ENCODE measurements around the gene SRGN.

Gene SRGN

GRCh38 chr10:69055241-69055640 lies 32.7 kb upstream of the SRGN start:
- DNase-seq (no peak), ATAC-seq (replicated peaks) (peak; percentile 21 to 27)
- peaks cover 0 to 1% of the 10 kb centered on the region in 2 donors for H3K9me3 Mint-ChIP-seq
- H3K4me1 Mint-ChIP-seq = peaks cover 51 to 67% of the 10 kb centered on the region in 2 donors
- H3K27me3 Mint-ChIP-seq = no peaks in the 10 kb centered on the region
- H3K4me3 Mint-ChIP-seq = no peak overlapping the region
- no peak overlapping the region for H3K27ac Mint-ChIP-seq
- no peaks in the 10 kb centered on the region for H3K36me3 Mint-ChIP-seq

- peak; percentile 45 to 52 for ATAC-seq (replicated peaks)
Measured at GRCh38 chr10:69056129-69056528, 31.8 kb upstream of the SRGN start.

GRCh38 chr10:69056536-69057260 lies 31.2 kb upstream of the SRGN start:
- Mint-ChIP-seq H3K4me3 (peak overlapping the region in 1 of 2 donors; percentile 11), H3K36me3 (no peaks in the 10 kb centered on the region), H3K4me1 (peaks cover 51 to 67% of the 10 kb centered on the region in 2 donors), H3K27me3 (no peaks in the 10 kb centered on the region), H3K9me3 (peaks cover 0 to 1% of the 10 kb centered on the region in 2 donors), H3K27ac (peak overlapping the region; percentile 79)
- ATAC-seq (replicated peaks) = no peak
- DNase-seq = no peak

More at GRCh38 chr10:69056129-69056528, 31.8 kb upstream of the SRGN start:
- DNase-seq = no peak
- Mint-ChIP-seq H3K27ac (peak overlapping the region; percentile 79), H3K36me3 (no peaks in the 10 kb centered on the region), H3K4me3 (peak overlapping the region in 1 of 2 donors; percentile 11), H3K9me3 (peaks cover 0 to 1% of the 10 kb centered on the region in 2 donors), H3K27me3 (no peaks in the 10 kb centered on the region), H3K4me1 (peaks cover 51 to 67% of the 10 kb centered on the region in 2 donors)

- H3K27ac Mint-ChIP-seq = peak overlapping the region; percentile 84
- ATAC-seq (replicated peaks) = no peak
- H3K36me3 Mint-ChIP-seq = no peaks in the 10 kb centered on the region
- H3K4me3 Mint-ChIP-seq = peak overlapping the region in 1 of 2 donors; percentile 44
- peaks cover 0 to 1% of the 10 kb centered on the region in 2 donors for H3K9me3 Mint-ChIP-seq
- H3K4me1 Mint-ChIP-seq = peaks cover 50 to 67% of the 10 kb centered on the region in 2 donors
- DNase-seq = no peak
- no peaks in the 10 kb centered on the region for H3K27me3 Mint-ChIP-seq
Measured at GRCh38 chr10:69057261-69057950, 30.5 kb upstream of the SRGN start.

DNA sequence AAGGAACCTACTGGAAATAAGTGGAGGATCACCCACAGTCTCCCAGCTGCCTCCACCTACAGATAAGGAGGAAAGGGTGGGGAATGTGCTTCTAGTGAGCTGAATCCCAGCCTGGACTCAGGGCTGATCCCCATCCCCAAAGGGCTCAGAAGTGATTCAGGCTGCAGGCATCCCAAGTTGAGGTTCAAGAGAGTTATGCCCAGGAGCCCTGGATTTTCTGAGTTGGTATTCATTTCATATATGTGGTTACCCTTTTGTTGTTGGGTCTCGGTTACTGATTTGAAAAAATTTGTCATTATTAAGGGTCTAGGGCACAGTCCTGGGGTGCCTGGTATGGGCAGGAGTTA lies 30.0 kb upstream of the SRGN start:
- no peaks in the 10 kb centered on the region for H3K27me3 Mint-ChIP-seq
- ATAC-seq (replicated peaks) (no peak), DNase-seq (no peak)
- H3K9me3 Mint-ChIP-seq = peaks cover 0 to 1% of the 10 kb centered on the region in 2 donors
- H3K27ac Mint-ChIP-seq = peak overlapping the region; percentile 84
- no peak overlapping the region for H3K4me3 Mint-ChIP-seq
- peaks cover 46 to 67% of the 10 kb centered on the region in 2 donors for H3K4me1 Mint-ChIP-seq
- no peaks in the 10 kb centered on the region for H3K36me3 Mint-ChIP-seq

- H3K4me1 Mint-ChIP-seq = peaks cover 52 to 69% of the 10 kb centered on the region in 2 donors
- H3K4me3 Mint-ChIP-seq = no peak overlapping the region
- DNase-seq (no peak), ATAC-seq (replicated peaks) (no peak)
- no peaks in the 10 kb centered on the region for H3K9me3 Mint-ChIP-seq
- H3K27ac Mint-ChIP-seq = peak overlapping the region; percentile 56
- H3K27me3 Mint-ChIP-seq = no peaks in the 10 kb centered on the region
- H3K36me3 Mint-ChIP-seq = no peaks in the 10 kb centered on the region
Measured at GRCh38 chr10:69060127-69060798, 27.6 kb upstream of the SRGN start.

DNA sequence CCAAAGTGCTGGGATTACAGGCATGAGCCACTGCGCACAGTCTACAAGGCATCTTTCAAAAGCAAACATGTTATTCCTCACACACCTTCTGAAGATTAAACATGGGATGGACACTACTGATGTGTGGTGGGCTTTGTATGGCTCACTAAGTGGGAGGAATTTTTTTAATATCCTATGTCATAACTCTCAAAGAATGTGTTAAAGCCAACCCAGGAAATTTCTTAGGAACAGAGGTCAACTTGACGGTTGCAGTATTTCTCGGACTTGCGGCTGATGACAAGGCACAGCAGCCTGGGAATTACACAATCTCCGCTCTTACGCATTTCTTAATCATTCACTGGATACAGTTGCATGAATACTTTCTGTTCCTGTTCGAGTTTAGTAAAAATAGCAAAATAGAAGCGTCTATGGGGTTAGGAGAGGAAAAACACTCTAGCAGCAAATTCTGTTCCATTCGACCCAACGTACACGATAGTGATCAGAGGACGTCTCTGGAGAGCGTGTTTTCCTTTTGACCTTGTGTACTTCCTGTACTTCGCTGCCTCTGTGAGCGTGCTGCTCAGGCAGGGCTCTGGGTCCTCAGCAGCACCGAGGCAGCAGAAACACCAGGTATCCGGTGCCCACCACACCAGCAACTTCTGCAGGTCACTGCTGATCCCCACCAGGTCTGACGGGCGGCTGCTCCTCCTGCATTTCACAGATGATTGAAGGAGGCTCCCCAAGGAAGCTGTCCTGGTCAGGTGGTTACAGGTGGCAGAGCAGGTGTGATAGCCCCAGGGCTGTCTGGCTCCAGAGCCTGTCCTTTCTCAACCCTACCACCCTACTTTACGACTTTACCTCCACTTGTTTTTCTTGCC lies 26.4 kb upstream of the SRGN start:
- no peaks in the 10 kb centered on the region for H3K9me3 Mint-ChIP-seq
- peak overlapping the region; percentile 92 for H3K27ac Mint-ChIP-seq
- H3K4me1 Mint-ChIP-seq = peaks cover 53 to 69% of the 10 kb centered on the region in 2 donors
- H3K27me3 Mint-ChIP-seq = no peaks in the 10 kb centered on the region
- no peaks in the 10 kb centered on the region for H3K36me3 Mint-ChIP-seq
- peak; percentile 67 for ATAC-seq (replicated peaks)
- DNase-seq = peak; percentile 71
- H3K4me3 Mint-ChIP-seq = peak overlapping the region; percentile 66 to 69

GRCh38 chr10:69062901-69063300 lies 25.0 kb upstream of the SRGN start:
- no peaks in the 10 kb centered on the region for H3K27me3 Mint-ChIP-seq
- H3K27ac Mint-ChIP-seq = no peak overlapping the region
- ATAC-seq (replicated peaks) (no peak), DNase-seq (no peak)
- peaks cover 42 to 56% of the 10 kb centered on the region in 2 donors for H3K4me1 Mint-ChIP-seq
- H3K36me3 Mint-ChIP-seq = no peaks in the 10 kb centered on the region
- no peaks in the 10 kb centered on the region for H3K9me3 Mint-ChIP-seq
- H3K4me3 Mint-ChIP-seq = no peak overlapping the region

GRCh38 chr10:69064762-69065328 lies 23.1 kb upstream of the SRGN start:
- H3K36me3 Mint-ChIP-seq = no peaks in the 10 kb centered on the region
- H3K27me3 Mint-ChIP-seq = no peaks in the 10 kb centered on the region
- no peaks in the 10 kb centered on the region for H3K9me3 Mint-ChIP-seq
- DNase-seq (no peak), ATAC-seq (replicated peaks) (no peak)
- peaks cover 39 to 51% of the 10 kb centered on the region in 2 donors for H3K4me1 Mint-ChIP-seq
- peak overlapping the region in 1 of 2 donors; percentile 36 for H3K4me3 Mint-ChIP-seq
- peak overlapping the region; percentile 99 for H3K27ac Mint-ChIP-seq

- H3K4me3 Mint-ChIP-seq = peak overlapping the region; percentile 63 to 64
- ATAC-seq (replicated peaks) (peak; percentile 77 to 80), DNase-seq (peak; percentile 88)
Measured at GRCh38 chr10:69065406-69066361, 22.2 kb upstream of the SRGN start.

GRCh38 chr10:69067189-69067588 lies 20.7 kb upstream of the SRGN start:
- no peak overlapping the region for H3K4me3 Mint-ChIP-seq

More at GRCh38 chr10:69065406-69066361, 22.2 kb upstream of the SRGN start:
- H3K27me3 Mint-ChIP-seq = no peaks in the 10 kb centered on the region
- peaks cover 39 to 51% of the 10 kb centered on the region in 2 donors for H3K4me1 Mint-ChIP-seq
- peak overlapping the region; percentile 99 for H3K27ac Mint-ChIP-seq
- H3K9me3 Mint-ChIP-seq = no peaks in the 10 kb centered on the region
- H3K36me3 Mint-ChIP-seq = no peaks in the 10 kb centered on the region

GRCh38 chr10:69068549-69068948 lies 19.4 kb upstream of the SRGN start:
- no peaks in the 10 kb centered on the region for H3K9me3 Mint-ChIP-seq
- DNase-seq = no peak
- peaks cover 21 to 29% of the 10 kb centered on the region in 2 donors for H3K4me1 Mint-ChIP-seq
- no peaks in the 10 kb centered on the region for H3K27me3 Mint-ChIP-seq
- ATAC-seq (replicated peaks) = no peak
- no peaks in the 10 kb centered on the region for H3K36me3 Mint-ChIP-seq
- no peak overlapping the region for H3K4me3 Mint-ChIP-seq
- H3K27ac Mint-ChIP-seq = peak overlapping the region; percentile 14

More at GRCh38 chr10:69067189-69067588, 20.7 kb upstream of the SRGN start:
- H3K27me3 Mint-ChIP-seq = no peaks in the 10 kb centered on the region
- DNase-seq = no peak
- ATAC-seq (replicated peaks) = no peak
- H3K27ac Mint-ChIP-seq = peak overlapping the region; percentile 31
- H3K9me3 Mint-ChIP-seq = no peaks in the 10 kb centered on the region
- H3K36me3 Mint-ChIP-seq = no peaks in the 10 kb centered on the region
- H3K4me1 Mint-ChIP-seq = peaks cover 28 to 37% of the 10 kb centered on the region in 2 donors
